ENCODE data around the gene RPS19.

DNA sequence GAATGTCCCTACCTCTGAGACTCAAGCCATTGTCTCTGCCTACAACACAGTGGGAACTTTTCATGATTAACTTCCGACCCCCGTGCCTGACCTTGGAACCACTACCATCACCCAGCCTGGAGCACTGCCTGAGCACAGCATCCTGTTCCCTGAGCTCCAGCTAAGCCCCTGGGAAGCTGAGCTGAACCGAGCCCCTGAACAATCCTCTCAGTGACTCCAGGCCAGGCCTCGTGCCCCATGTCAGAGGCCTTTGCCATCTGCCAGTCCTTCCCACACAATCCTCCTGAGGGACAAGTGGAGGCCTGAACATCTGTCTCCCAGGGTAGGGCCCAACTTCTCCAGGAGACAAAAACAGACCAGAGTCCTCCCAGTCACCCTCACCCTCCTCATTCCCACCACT is 46.1 kb upstream of the RPS19 start:
- TF ChIP-seq, protein P1, sequence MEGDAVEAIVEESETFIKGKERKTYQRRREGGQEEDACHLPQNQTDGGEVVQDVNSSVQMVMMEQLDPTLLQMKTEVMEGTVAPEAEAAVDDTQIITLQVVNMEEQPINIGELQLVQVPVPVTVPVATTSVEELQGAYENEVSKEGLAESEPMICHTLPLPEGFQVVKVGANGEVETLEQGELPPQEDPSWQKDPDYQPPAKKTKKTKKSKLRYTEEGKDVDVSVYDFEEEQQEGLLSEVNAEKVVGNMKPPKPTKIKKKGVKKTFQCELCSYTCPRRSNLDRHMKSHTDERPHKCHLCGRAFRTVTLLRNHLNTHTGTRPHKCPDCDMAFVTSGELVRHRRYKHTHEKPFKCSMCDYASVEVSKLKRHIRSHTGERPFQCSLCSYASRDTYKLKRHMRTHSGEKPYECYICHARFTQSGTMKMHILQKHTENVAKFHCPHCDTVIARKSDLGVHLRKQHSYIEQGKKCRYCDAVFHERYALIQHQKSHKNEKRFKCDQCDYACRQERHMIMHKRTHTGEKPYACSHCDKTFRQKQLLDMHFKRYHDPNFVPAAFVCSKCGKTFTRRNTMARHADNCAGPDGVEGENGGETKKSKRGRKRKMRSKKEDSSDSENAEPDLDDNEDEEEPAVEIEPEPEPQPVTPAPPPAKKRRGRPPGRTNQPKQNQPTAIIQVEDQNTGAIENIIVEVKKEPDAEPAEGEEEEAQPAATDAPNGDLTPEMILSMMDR (IDR thresholded peaks at IDR 0.05), result no peak
- TF ChIP-seq POLR2A (IDR thresholded peaks at IDR 0.05), result no peak
